ENCODE measurements around the gene PACSIN2.
"Not testable (repeated sequence)": the region's sequence is repeated elsewhere in the genome, so short reads cannot be mapped to it uniquely, and the experiment has no call there.

The PACSIN2 gene

GRCh38 chr22:42945027-42945426 is 69.9 kb downstream of the PACSIN2 start:
- no peak for DNase-seq (ENCODE audit: low spot score)

- no peak for DNase-seq (ENCODE audit: low spot score)
These were observed 70.5 kb downstream of the PACSIN2 start for GRCh38 chr22:42944409-42944808.

- DNase-seq (ENCODE audit: low spot score): no peak
These were observed 71.0 kb downstream of the PACSIN2 start for GRCh38 chr22:42943981-42944380.

GRCh38 chr22:42942351-42942750 is 72.6 kb downstream of the PACSIN2 start:
- no peak for DNase-seq (ENCODE audit: low spot score)

GRCh38 chr22:42939941-42940653 is 74.9 kb downstream of the PACSIN2 start:
- no peak for DNase-seq (ENCODE audit: low spot score)

GRCh38 chr22:42939451-42939881 is 75.5 kb downstream of the PACSIN2 start:
- DNase-seq (ENCODE audit: low spot score): no peak

- DNase-seq (ENCODE audit: low spot score): no peak
These were observed 76.0 kb downstream of the PACSIN2 start for GRCh38 chr22:42938976-42939375.

- DNase-seq (ENCODE audit: low spot score): no peak
These were observed 76.5 kb downstream of the PACSIN2 start for GRCh38 chr22:42938449-42938848.

GRCh38 chr22:42937164-42937843 is 77.6 kb downstream of the PACSIN2 start:
- DNase-seq (ENCODE audit: low spot score): peak; percentile 49

GRCh38 chr22:42936680-42937079 is 78.3 kb downstream of the PACSIN2 start:
- DNase-seq (ENCODE audit: low spot score): not testable (repeated sequence)

- no peak for DNase-seq (ENCODE audit: low spot score)
These were observed 80.6 kb downstream of the PACSIN2 start for GRCh38 chr22:42934338-42934737.

GRCh38 chr22:42933485-42934091 is 81.4 kb downstream of the PACSIN2 start:
- DNase-seq (ENCODE audit: low spot score): peak; percentile 31

- DNase-seq (ENCODE audit: low spot score): no peak
These were observed 82.0 kb downstream of the PACSIN2 start for GRCh38 chr22:42932857-42933484.

- no peak for DNase-seq (ENCODE audit: low spot score)
These were observed 82.8 kb downstream of the PACSIN2 start for GRCh38 chr22:42932197-42932519.

GRCh38 chr22:42931421-42932196 is 83.3 kb downstream of the PACSIN2 start:
- no peak for DNase-seq (ENCODE audit: low spot score)

- DNase-seq (ENCODE audit: low spot score): no peak
These were observed 84.0 kb downstream of the PACSIN2 start for GRCh38 chr22:42930810-42931420.

GRCh38 chr22:42929838-42930155 is 85.2 kb downstream of the PACSIN2 start:
- DNase-seq (ENCODE audit: low spot score): no peak

- no peak for DNase-seq (ENCODE audit: low spot score)
These were observed 85.7 kb downstream of the PACSIN2 start for GRCh38 chr22:42928969-42929837.

- DNase-seq (ENCODE audit: low spot score): no peak
These were observed 87.0 kb downstream of the PACSIN2 start for GRCh38 chr22:42927966-42928365.

- no peak for DNase-seq (ENCODE audit: low spot score)
These were observed 88.2 kb downstream of the PACSIN2 start for GRCh38 chr22:42926768-42927167.

GRCh38 chr22:42926104-42926503 is 88.8 kb downstream of the PACSIN2 start:
- DNase-seq (ENCODE audit: low spot score): no peak

Data from activated CD4-positive, alpha-beta T cell treated with anti-CD3 and anti-CD28 coated beads, Interleukin-2, Interleukin-4, amounts not matched to agents 100 ng/mL and 50 ng/mL, durations not matched to agents 16 hours and 8 hours (primary cell).